GM19372 (cell line): Measurements from ENCODE around the gene ASXL1.

Source experiments
- ATAC-seq: cut with Tn5 transposase; IDR thresholded peaks from one replicate; pipeline ENCODE4 v1.9.1; 2021; ENCODE audit warnings: mild to moderate bottlenecking, low read depth, moderate library complexity; ENCODE audit not compliant: unreplicated experiment

ASXL1 gene

GRCh38 chr20:32436968-32437367 is 78.8 kb downstream of the ASXL1 start:
- no peak for ATAC-seq

GRCh38 chr20:32437391-32438074 is 79.4 kb downstream of the ASXL1 start:
- no peak for ATAC-seq

GRCh38 chr20:32438331-32438858 is 80.3 kb downstream of the ASXL1 start:
- ATAC-seq: no peak

GRCh38 chr20:32439132-32439829 is 81.2 kb downstream of the ASXL1 start:
- no peak for ATAC-seq

GRCh38 chr20:32440069-32440757 is 82.1 kb downstream of the ASXL1 start:
- no peak for ATAC-seq

- ATAC-seq: no peak
Observed at GRCh38 chr20:32440758-32441078, 82.6 kb downstream of the ASXL1 start.

GRCh38 chr20:32441638-32442037 is 83.5 kb downstream of the ASXL1 start:
- ATAC-seq: no peak

GRCh38 chr20:32442630-32443373 is 84.7 kb downstream of the ASXL1 start:
- ATAC-seq: no peak

GRCh38 chr20:32443386-32443974 is 85.3 kb downstream of the ASXL1 start:
- ATAC-seq: no peak

GRCh38 chr20:32444474-32445220 is 86.5 kb downstream of the ASXL1 start:
- ATAC-seq: no peak

- no peak for ATAC-seq
Observed at GRCh38 chr20:32445539-32446273, 87.6 kb downstream of the ASXL1 start.

GRCh38 chr20:32446301-32447100 is 88.4 kb downstream of the ASXL1 start:
- no peak for ATAC-seq

- no peak for ATAC-seq
Observed at GRCh38 chr20:32447136-32448027, 89.3 kb downstream of the ASXL1 start.

GRCh38 chr20:32448306-32449056 is 90.3 kb downstream of the ASXL1 start:
- ATAC-seq: no peak

- ATAC-seq: no peak
Observed at GRCh38 chr20:32449057-32449889, 91.1 kb downstream of the ASXL1 start.
